ENCODE data around the gene SEC61A2. TPM values are rescaled to one million over a fixed set of nuclear protein-coding genes. Genes with fewer than 3 reads are reported as not detected.
A peak's percentile ranks its signal among the peaks of the same experiment; 100 is the strongest.

The SEC61A2 gene
- polyA plus RNA-seq, 1 experiment, result 15.6 TPM

DNA sequence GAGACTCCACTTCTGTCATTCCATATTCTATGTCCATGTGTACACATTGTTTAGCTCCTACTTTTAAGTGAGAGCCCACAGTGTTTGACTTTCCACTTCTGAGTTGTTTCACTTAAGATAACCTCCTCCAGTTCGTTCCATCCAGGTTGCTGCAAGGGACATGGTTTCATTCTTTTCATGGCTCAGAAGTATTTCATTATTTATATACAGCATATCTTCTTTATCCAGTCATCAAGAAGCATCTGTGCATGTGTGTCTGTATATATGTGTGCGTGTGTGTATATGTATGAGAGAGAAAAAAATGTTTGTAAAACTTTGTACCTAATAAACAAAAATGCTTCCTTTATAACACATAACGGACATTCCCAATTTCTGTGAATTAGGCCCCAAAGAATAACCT is 6.2 kb downstream of the SEC61A2 start:
- TF ChIP-seq, protein P1, sequence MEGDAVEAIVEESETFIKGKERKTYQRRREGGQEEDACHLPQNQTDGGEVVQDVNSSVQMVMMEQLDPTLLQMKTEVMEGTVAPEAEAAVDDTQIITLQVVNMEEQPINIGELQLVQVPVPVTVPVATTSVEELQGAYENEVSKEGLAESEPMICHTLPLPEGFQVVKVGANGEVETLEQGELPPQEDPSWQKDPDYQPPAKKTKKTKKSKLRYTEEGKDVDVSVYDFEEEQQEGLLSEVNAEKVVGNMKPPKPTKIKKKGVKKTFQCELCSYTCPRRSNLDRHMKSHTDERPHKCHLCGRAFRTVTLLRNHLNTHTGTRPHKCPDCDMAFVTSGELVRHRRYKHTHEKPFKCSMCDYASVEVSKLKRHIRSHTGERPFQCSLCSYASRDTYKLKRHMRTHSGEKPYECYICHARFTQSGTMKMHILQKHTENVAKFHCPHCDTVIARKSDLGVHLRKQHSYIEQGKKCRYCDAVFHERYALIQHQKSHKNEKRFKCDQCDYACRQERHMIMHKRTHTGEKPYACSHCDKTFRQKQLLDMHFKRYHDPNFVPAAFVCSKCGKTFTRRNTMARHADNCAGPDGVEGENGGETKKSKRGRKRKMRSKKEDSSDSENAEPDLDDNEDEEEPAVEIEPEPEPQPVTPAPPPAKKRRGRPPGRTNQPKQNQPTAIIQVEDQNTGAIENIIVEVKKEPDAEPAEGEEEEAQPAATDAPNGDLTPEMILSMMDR (IDR thresholded peaks at IDR 0.05; ENCODE audit: low read depth, low read length), result no peak
- Histone ChIP-seq H3K9me3 (ENCODE audit: control insufficient read depth, insufficient read depth, low read length) (no peaks in the 10 kb centered on the region), H3K27ac (ENCODE audit: low read depth, low read length) (no peak overlapping the region), H3K27me3 (ENCODE audit: control insufficient read depth, insufficient read depth, low read length) (no peaks in the 10 kb centered on the region), H3K4me3 (ENCODE audit: low read depth, low read length) (no peak overlapping the region)
- ChIA-PET POLR2A (no interaction called here), CTCF (interaction anchor here (0.8 kb wide), 1 partner anchor 79 kb away, joined by 4 read pairs; no protein-coding TSS in a partner anchor)
- DNase-seq (ENCODE audit: low read depth, low spot score), result peak; percentile 44

DNA sequence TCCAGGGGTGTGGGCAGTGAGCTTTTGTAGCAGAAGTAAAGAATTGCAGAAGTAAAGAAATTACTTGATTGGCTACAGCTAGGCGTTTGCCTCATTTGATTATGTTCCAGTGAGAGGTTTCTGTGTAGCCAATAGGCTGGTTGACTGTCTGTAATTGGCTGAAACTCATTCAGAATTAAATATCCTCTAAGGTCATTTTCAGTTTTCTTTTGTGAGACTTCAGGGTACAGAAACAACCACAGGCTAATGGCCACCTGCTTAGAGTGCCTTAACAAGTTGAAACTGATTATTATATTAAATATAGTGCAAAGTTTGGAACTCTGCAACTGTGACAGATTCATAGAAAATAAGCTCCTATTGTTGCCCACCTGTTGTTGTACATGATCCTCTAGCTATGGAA is 10.6 kb downstream of the SEC61A2 start:
- H3K9me3 ChIP-seq (ENCODE audit: control insufficient read depth, insufficient read depth, low read length), result no peaks in the 10 kb centered on the region
- no peaks in the 10 kb centered on the region for H3K27me3 ChIP-seq (ENCODE audit: control insufficient read depth, insufficient read depth, low read length)
- H3K4me3 ChIP-seq (ENCODE audit: low read depth, low read length), result no peak overlapping the region
- ChIA-PET POLR2A (no interaction called here), CTCF (interaction anchor here (0.6 to 1.7 kb wide), 2 partner anchors 10 to 115 kb away, joined by 4 to 6 read pairs; no protein-coding TSS in a partner anchor)
- H3K27ac ChIP-seq (ENCODE audit: low read depth, low read length), result no peak overlapping the region
- DNase-seq (ENCODE audit: low read depth, low spot score), result no peak
- TF ChIP-seq, protein P1 (IDR thresholded peaks at IDR 0.05; ENCODE audit: low read depth, low read length), result no peak

DNA sequence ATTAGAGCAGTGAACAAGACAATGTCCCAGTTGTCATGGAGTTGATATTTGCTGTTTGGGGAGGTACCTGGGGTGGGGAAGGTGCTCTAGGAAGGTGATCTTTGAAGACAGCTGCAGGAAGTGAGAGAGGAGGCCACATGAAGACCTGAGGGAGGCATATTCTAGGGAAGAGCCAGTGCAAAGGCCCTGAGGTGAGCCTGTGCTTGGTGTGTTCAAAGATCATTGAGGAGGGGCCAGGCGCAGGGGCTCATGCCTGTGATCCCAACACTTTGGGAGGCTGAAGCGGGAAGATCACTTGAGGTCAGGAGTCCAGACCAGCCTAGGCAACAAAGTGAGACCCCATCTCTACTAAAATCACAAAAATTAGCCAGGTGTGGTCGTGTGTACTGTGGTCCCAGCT is 15.1 kb downstream of the SEC61A2 start:
- DNase-seq (ENCODE audit: low read depth, low spot score), result no peak
- H3K4me3 ChIP-seq (ENCODE audit: low read depth, low read length), result no peak overlapping the region
- ChIA-PET CTCF (interaction anchor here (1.0 to 1.2 kb wide), 2 partner anchors 70 to 566 kb away, joined by 3 to 4 read pairs; no protein-coding TSS in a partner anchor), POLR2A (no interaction called here)
- TF ChIP-seq, protein P1 (IDR thresholded peaks at IDR 0.05; ENCODE audit: low read depth, low read length), result no peak
- no peaks in the 10 kb centered on the region for H3K9me3 ChIP-seq (ENCODE audit: control insufficient read depth, insufficient read depth, low read length)
- H3K27ac ChIP-seq (ENCODE audit: low read depth, low read length), result no peak overlapping the region
- no peaks in the 10 kb centered on the region for H3K27me3 ChIP-seq (ENCODE audit: control insufficient read depth, insufficient read depth, low read length)

DNA sequence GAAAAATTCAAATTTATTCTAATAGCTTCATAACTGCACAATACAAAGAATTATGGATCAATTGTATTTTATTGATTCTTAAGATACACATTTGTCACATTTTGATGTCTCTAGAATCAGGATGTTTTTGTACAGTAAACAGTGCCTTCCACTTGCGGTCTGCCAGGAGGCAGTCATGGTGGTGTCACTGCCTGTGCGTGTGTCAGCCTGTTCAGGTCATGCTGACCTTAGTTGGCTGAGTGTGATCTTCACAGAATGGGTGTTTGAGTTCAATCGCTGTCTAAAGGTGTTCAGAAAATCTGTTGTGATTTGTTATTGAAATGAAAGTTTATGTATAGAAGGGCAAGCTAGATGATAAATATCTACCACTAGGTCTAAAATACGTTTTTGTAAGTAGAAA is 20.7 kb downstream of the SEC61A2 start:
- CTCF ChIA-PET, result no interaction called here
- TF ChIP-seq, protein P1 (IDR thresholded peaks at IDR 0.05; ENCODE audit: low read depth, low read length), result no peak

DNA sequence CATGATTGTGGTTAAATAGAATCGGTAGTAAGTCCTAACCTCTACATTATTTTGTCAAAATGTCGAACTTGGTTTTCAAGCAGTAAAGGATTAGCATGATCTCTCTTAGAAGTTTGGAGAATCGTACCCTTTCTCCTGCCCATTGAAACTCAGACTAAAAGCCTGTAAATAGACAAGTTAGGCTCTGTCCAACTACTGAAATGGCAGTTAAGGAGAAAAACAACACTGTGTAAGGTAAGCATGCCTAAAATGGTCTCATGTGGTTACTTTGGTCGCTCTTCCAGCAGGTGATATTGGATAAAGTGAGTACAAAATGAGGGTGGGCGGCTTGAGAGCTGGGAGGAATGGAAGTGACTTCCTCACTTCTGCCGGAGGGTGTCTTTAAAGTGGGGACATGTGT is 25.0 kb downstream of the SEC61A2 start:
- no peak overlapping the region for H3K4me3 ChIP-seq (ENCODE audit: low read depth, low read length)
- TF ChIP-seq, protein P1 (IDR thresholded peaks at IDR 0.05; ENCODE audit: low read depth, low read length), result no peak
- H3K9me3 ChIP-seq (ENCODE audit: control insufficient read depth, insufficient read depth, low read length), result no peaks in the 10 kb centered on the region
- POLR2A ChIA-PET, result no interaction called here
- CTCF ChIA-PET, result no interaction called here
- no peaks in the 10 kb centered on the region for H3K27me3 ChIP-seq (ENCODE audit: control insufficient read depth, insufficient read depth, low read length)
- DNase-seq (ENCODE audit: low read depth, low spot score), result no peak
- H3K27ac ChIP-seq (ENCODE audit: low read depth, low read length), result no peak overlapping the region

More for the DNA sequence above, 20.7 kb downstream of the SEC61A2 start:
- DNase-seq (ENCODE audit: low read depth, low spot score), result no peak
- Histone ChIP-seq H3K27ac (ENCODE audit: low read depth, low read length) (no peak overlapping the region), H3K4me3 (ENCODE audit: low read depth, low read length) (no peak overlapping the region), H3K27me3 (ENCODE audit: control insufficient read depth, insufficient read depth, low read length) (no peaks in the 10 kb centered on the region), H3K9me3 (ENCODE audit: control insufficient read depth, insufficient read depth, low read length) (no peaks in the 10 kb centered on the region)
- POLR2A ChIA-PET, result no interaction called here
